ENCODE data around the gene RAPGEF2. TPM values are rescaled to one million over a fixed set of nuclear protein-coding genes. Genes with fewer than 3 reads are reported as not detected.
"Not testable (repeated sequence)": the region's sequence is repeated elsewhere in the genome, so short reads cannot be mapped to it uniquely, and the experiment has no call there.

The RAPGEF2 gene
- total RNA-seq, 1 experiment from 2014 or later, result 17.6 TPM

DNA sequence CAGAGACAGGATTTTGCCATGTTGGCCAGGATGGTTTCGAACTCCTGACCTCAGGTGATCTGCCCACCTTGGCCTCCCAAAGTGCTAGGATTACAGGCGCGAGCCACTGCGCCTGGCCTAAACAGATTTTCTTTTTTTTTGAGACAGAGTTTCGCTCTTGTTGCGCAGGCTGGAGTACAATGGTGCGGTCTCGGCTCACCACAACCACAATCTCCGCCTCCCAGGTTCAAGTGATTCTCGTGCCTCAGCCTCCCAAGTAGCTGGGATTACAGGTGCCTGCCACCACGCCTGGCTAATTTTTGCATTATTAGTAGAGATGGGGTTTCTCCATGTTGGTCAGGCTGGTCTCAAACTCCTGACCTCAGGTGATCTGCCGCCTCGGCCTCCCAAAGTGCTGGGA is 25.9 kb upstream of the RAPGEF2 start:
- H3K36me3 ChIP-seq (ENCODE audit: control insufficient read depth, insufficient read depth, low read length); CTCF ChIA-PET; H3K9me3 ChIP-seq (ENCODE audit: control insufficient read depth, insufficient read depth, low read depth, low read length); intact Hi-C loops (cut with micrococcal nuclease; ENCODE audit: unreplicated experiment); BruUV-seq (replicated peaks); H3K4me3 ChIP-seq (ENCODE audit: low read depth in 2 of 2, low read length in 2 of 2); H3K4me1 ChIP-seq (ENCODE audit: control insufficient read depth, insufficient read depth, low read length); ATAC-seq; in situ Hi-C loops (cut with HindIII; ENCODE audit: low pct_unique_long_range_greater_than_20kb, low sequenced_read_pairs); H3K27ac ChIP-seq (ENCODE audit: low read length); POLR2A ChIA-PET; H3K27me3 ChIP-seq (ENCODE audit: control insufficient read depth, insufficient read depth, low read length); DNase-seq (ENCODE audit: low read depth, low spot score): not testable (repeated sequence)

DNA sequence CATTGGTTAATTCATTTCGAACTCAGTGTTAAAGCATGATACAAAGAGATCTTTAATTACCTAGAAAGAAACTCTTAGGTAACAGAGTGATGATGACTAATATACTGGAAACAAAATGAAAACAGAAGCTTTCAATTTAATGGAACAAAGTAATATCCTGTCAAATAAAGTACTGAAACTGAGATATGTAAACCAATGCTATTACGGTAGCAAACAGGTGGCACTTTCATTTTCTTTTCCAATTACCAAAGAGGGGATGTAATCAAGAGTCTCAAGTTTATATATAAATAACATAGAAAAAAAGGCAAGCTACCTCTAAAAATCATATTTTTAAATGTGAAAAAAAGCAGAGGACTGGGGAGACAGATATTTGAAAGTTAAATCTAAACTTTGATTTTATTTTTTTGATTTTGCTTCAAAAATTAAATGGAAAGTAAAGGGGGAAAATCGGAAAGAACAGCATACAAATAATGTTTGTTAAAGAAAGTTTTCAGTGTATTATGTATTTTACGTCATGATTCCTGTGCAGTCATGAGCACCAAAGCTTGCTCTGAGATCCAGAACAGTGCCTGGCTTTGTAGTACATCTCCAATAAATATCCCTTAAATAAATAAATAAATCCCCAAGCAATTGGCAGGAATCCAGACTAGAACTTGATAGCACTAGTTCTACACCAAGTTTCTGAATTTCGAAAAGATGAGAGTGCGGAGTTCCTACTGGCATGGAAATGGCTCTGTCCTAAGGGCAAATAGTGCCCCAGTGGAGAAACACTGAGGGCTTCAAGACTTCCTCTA is 25.0 kb upstream of the RAPGEF2 start:
- Histone ChIP-seq H3K27ac (ENCODE audit: low read length) (no peak overlapping the region), H3K9me3 (ENCODE audit: control insufficient read depth, insufficient read depth, low read depth, low read length) (no peaks in the 10 kb centered on the region), H3K36me3 (ENCODE audit: control insufficient read depth, insufficient read depth, low read length) (no peaks in the 10 kb centered on the region), H3K4me1 (ENCODE audit: control insufficient read depth, insufficient read depth, low read length) (no peaks in the 10 kb centered on the region), H3K27me3 (ENCODE audit: control insufficient read depth, insufficient read depth, low read length) (no peaks in the 10 kb centered on the region), H3K4me3 (ENCODE audit: low read depth in 2 of 2, low read length in 2 of 2) (no peak overlapping the region)
- DNase-seq (ENCODE audit: low read depth, low spot score) (no peak), ATAC-seq (no peak)
- in situ Hi-C loops (cut with HindIII; ENCODE audit: low pct_unique_long_range_greater_than_20kb, low sequenced_read_pairs) (no loop called here), intact Hi-C loops (cut with micrococcal nuclease; ENCODE audit: unreplicated experiment) (no loop called here)
- POLR2A ChIA-PET, result no interaction called here
- BruUV-seq (replicated peaks), result no TSS peak
- CTCF ChIA-PET, result no interaction called here
- TF ChIP-seq, protein P1, sequence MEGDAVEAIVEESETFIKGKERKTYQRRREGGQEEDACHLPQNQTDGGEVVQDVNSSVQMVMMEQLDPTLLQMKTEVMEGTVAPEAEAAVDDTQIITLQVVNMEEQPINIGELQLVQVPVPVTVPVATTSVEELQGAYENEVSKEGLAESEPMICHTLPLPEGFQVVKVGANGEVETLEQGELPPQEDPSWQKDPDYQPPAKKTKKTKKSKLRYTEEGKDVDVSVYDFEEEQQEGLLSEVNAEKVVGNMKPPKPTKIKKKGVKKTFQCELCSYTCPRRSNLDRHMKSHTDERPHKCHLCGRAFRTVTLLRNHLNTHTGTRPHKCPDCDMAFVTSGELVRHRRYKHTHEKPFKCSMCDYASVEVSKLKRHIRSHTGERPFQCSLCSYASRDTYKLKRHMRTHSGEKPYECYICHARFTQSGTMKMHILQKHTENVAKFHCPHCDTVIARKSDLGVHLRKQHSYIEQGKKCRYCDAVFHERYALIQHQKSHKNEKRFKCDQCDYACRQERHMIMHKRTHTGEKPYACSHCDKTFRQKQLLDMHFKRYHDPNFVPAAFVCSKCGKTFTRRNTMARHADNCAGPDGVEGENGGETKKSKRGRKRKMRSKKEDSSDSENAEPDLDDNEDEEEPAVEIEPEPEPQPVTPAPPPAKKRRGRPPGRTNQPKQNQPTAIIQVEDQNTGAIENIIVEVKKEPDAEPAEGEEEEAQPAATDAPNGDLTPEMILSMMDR (IDR thresholded peaks at IDR 0.05), result no peak
- TF ChIP-seq, protein P2, sequence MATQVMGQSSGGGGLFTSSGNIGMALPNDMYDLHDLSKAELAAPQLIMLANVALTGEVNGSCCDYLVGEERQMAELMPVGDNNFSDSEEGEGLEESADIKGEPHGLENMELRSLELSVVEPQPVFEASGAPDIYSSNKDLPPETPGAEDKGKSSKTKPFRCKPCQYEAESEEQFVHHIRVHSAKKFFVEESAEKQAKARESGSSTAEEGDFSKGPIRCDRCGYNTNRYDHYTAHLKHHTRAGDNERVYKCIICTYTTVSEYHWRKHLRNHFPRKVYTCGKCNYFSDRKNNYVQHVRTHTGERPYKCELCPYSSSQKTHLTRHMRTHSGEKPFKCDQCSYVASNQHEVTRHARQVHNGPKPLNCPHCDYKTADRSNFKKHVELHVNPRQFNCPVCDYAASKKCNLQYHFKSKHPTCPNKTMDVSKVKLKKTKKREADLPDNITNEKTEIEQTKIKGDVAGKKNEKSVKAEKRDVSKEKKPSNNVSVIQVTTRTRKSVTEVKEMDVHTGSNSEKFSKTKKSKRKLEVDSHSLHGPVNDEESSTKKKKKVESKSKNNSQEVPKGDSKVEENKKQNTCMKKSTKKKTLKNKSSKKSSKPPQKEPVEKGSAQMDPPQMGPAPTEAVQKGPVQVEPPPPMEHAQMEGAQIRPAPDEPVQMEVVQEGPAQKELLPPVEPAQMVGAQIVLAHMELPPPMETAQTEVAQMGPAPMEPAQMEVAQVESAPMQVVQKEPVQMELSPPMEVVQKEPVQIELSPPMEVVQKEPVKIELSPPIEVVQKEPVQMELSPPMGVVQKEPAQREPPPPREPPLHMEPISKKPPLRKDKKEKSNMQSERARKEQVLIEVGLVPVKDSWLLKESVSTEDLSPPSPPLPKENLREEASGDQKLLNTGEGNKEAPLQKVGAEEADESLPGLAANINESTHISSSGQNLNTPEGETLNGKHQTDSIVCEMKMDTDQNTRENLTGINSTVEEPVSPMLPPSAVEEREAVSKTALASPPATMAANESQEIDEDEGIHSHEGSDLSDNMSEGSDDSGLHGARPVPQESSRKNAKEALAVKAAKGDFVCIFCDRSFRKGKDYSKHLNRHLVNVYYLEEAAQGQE (IDR thresholded peaks at IDR 0.05; ENCODE audit: insufficient read depth in 1 of 2, low read depth in 2 of 2, low read length in 1 of 2), result no peak
- TF ChIP-seq POLR2AphosphoS5 (IDR thresholded peaks at IDR 0.05; ENCODE audit: low read depth, low read length) (no peak), SIN3A (IDR thresholded peaks at IDR 0.05; ENCODE audit: borderline replicate concordance, insufficient read depth, low read depth, low read length) (no peak)

DNA sequence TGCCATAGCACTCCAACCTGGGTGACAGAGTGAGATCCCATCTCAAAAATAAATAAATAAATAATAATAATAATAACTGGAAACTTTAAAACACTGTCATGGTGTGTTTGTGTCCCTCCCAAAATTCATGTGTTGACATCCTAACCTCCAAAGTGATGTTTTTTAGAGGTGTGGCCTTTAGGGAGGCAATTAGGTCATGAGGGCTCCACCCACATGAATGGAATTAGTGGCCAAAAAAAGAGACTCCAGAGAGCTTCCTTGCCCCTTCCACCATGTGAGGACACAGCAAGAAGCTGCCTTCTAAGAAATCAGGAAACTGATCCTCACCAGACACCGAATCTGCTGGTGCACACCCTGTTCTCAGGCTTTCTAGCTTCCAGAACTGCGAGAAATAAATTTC is 23.8 kb upstream of the RAPGEF2 start:
- Histone ChIP-seq H3K27me3 (ENCODE audit: control insufficient read depth, insufficient read depth, low read length) (no peaks in the 10 kb centered on the region), H3K36me3 (ENCODE audit: control insufficient read depth, insufficient read depth, low read length) (no peaks in the 10 kb centered on the region), H3K27ac (ENCODE audit: low read length) (no peak overlapping the region), H3K4me1 (ENCODE audit: control insufficient read depth, insufficient read depth, low read length) (no peaks in the 10 kb centered on the region), H3K4me3 (ENCODE audit: low read depth in 2 of 2, low read length in 2 of 2) (no peak overlapping the region), H3K9me3 (ENCODE audit: control insufficient read depth, insufficient read depth, low read depth, low read length) (no peaks in the 10 kb centered on the region)
- DNase-seq (ENCODE audit: low read depth, low spot score) (no peak), ATAC-seq (no peak)
- ChIA-PET CTCF (no interaction called here), POLR2A (no interaction called here)
- in situ Hi-C loops (cut with HindIII; ENCODE audit: low pct_unique_long_range_greater_than_20kb, low sequenced_read_pairs) (no loop called here), intact Hi-C loops (cut with micrococcal nuclease; ENCODE audit: unreplicated experiment) (no loop called here)
- BruUV-seq (replicated peaks), result no TSS peak
- TF ChIP-seq, protein P1 (IDR thresholded peaks at IDR 0.05), result no peak
- no peak for TF ChIP-seq TCF7L2 (IDR thresholded peaks at IDR 0.05; ENCODE audit: low read depth, low read length)
- TF ChIP-seq, protein P2 (IDR thresholded peaks at IDR 0.05; ENCODE audit: insufficient read depth in 1 of 2, low read depth in 2 of 2, low read length in 1 of 2), result no peak
- no peak for TF ChIP-seq POLR2AphosphoS5 (IDR thresholded peaks at IDR 0.05; ENCODE audit: low read depth, low read length)

Data from Panc1 (cell line).